ENCODE data around the gene DENR. TPM values are rescaled to one million over a fixed set of nuclear protein-coding genes. Genes with fewer than 3 reads are reported as not detected.

Gene DENR
- total RNA-seq, 1 donor: 44.5 TPM

DNA sequence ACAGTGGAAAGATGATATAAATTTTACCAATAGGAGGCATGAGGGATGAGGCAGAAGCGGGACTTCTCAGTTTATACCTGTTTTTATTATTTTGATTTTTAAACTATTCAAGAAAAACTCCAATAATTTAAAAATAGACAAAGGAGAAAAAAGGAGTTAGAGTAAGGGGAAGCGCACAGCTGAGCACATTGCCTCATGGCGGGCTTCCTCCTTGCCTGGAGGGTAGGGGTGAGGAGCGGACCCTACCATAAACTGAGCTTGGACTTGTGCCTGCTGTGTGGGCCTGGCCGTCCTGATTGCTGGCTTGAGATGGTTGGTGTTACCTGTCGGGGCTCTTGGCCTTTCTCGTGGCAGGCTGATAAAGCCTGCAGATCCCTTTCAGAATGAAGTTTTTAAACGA is 67.5 kb downstream of the DENR start:
- H4K20me1 ChIP-seq (ENCODE audit: insufficient read depth, low read length): no peaks in the 10 kb centered on the region
- H2AFZ ChIP-seq (ENCODE audit: low read length): no peak overlapping the region
- H3K4me1 ChIP-seq (ENCODE audit: insufficient read depth, low read length): no peaks in the 10 kb centered on the region
- H3K79me2 ChIP-seq (ENCODE audit: insufficient read depth, low read length): no peaks in the 10 kb centered on the region
- no peak overlapping the region for H3K4me3 ChIP-seq (ENCODE audit: insufficient read depth, low read length)
- H3K27ac ChIP-seq (ENCODE audit: low read depth, low read length): no peak overlapping the region
- peaks cover 3% of the 10 kb centered on the region for H3K27me3 ChIP-seq (ENCODE audit: insufficient read depth, low read length)
- H3K4me2 ChIP-seq (ENCODE audit: insufficient read depth, low read length): no peak overlapping the region
- no peak for DNase-seq (ENCODE audit: insufficient read length, low spot score, missing footprints)
- no peaks in the 10 kb centered on the region for H3K36me3 ChIP-seq (ENCODE audit: insufficient read depth, low read length)
- H3K9me3 ChIP-seq (ENCODE audit: low read depth, low read length): no peaks in the 10 kb centered on the region
- TF ChIP-seq, protein P1, sequence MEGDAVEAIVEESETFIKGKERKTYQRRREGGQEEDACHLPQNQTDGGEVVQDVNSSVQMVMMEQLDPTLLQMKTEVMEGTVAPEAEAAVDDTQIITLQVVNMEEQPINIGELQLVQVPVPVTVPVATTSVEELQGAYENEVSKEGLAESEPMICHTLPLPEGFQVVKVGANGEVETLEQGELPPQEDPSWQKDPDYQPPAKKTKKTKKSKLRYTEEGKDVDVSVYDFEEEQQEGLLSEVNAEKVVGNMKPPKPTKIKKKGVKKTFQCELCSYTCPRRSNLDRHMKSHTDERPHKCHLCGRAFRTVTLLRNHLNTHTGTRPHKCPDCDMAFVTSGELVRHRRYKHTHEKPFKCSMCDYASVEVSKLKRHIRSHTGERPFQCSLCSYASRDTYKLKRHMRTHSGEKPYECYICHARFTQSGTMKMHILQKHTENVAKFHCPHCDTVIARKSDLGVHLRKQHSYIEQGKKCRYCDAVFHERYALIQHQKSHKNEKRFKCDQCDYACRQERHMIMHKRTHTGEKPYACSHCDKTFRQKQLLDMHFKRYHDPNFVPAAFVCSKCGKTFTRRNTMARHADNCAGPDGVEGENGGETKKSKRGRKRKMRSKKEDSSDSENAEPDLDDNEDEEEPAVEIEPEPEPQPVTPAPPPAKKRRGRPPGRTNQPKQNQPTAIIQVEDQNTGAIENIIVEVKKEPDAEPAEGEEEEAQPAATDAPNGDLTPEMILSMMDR (IDR thresholded peaks at IDR 0.05; ENCODE audit: extremely low read depth, low read depth, low read length): no peak

Small RNA genes lying within 50 kb of the gene (small RNA-seq; reads per million reads assigned to genes)
- gene AC026333.2 (not detected), gene RF00019 (not detected)

Other genes starting within 250 kb of the DENR start
- gene RSRC2, start 225.9 kb upstream of the DENR start, total RNA-seq: 41.8 and 43.1 TPM in 2 replicates
- 12.3 and 14.7 TPM in 2 replicates for gene KNTC1, start 225.6 kb upstream of the DENR start, total RNA-seq
- not detected in 2 replicates for gene HCAR2, start 49.5 kb upstream of the DENR start, total RNA-seq
- not detected in 2 replicates for gene HCAR3, start 36.0 kb upstream of the DENR start, total RNA-seq
- 0.59 and 1.1 TPM in 2 replicates for gene HCAR1, start 22.0 kb upstream of the DENR start, total RNA-seq
- gene CCDC62, start 21.7 kb downstream of the DENR start, total RNA-seq: 0.36 and 1.2 TPM in 2 replicates
- gene HIP1R, start 82.6 kb downstream of the DENR start, total RNA-seq: 19.4 and 21.0 TPM in 2 replicates
- 19.2 and 20.6 TPM in 2 replicates for gene VPS37B, start 143.3 kb downstream of the DENR start, total RNA-seq
- gene ABCB9, start 213.6 kb downstream of the DENR start, total RNA-seq: 11.9 and 13.0 TPM in 2 replicates
- gene OGFOD2, start 222.4 kb downstream of the DENR start, total RNA-seq: 6.5 and 8.3 TPM in 2 replicates
- gene ARL6IP4, start 227.9 kb downstream of the DENR start, total RNA-seq: 117 and 118 TPM in 2 replicates